Endothelial cell of umbilical vein (primary cell): ENCODE measurements around the gene INPP4B. TPM values are rescaled to one million over a fixed set of nuclear protein-coding genes. Genes with fewer than 3 reads are reported as not detected.

Experiments
- Bru-seq: library from RNA; stranded (reverse); fragments of 400-500 nt; gene quantifications from one replicate; lab custom pipeline; 2021; lab: Mats Ljungman, UMichigan
- BruChase-seq, 2 experiments: library from RNA; stranded (reverse); fragments of 400-500 nt; gene quantifications; one replicate each; lab custom pipeline; 2021; lab: Mats Ljungman, UMichigan
- BruUV-seq: library from RNA; stranded (reverse); fragments of 400-500 nt; replicated peaks from 2 replicates; lab custom pipeline; 2021; lab: Mats Ljungman, UMichigan
- CTCF ChIA-PET: fragments of 300-600, 350-600 bp; sonication (Branson Sonifier 250); formaldehyde crosslinking; loops from one replicate; lab custom pipeline; 2021; ENCODE audit warnings: antibody characterized with exemption, inconsistent platforms; lab: Charles Lee
- POLR2A ChIA-PET: fragments of 300-600, 350-600 bp; sonication (Branson Sonifier 250); formaldehyde crosslinking; loops from one replicate; lab custom pipeline; 2021; ENCODE audit warnings: antibody characterized with exemption, inconsistent platforms; lab: Charles Lee
- DNase-seq: peaks from one replicate; pipeline ENCODE4 v3.0.0-alpha.2; 2011; ENCODE audit warnings: low read depth, low spot score
- FAIRE-seq: peaks from 2 replicates; lab custom pipeline; 2011; peaks lifted over from hg19 to GRCh38; lab: Jason Lieb, UNC
- H2AFZ ChIP-seq: 2 replicates; pipeline ENCODE4 v1.6.0; 2012; ENCODE audit warnings: low read depth, low read length, control low read depth, inconsistent platforms
- H3K27ac ChIP-seq: 2 replicates; pipeline ENCODE4 v1.5.1; 2011; ENCODE audit warnings: low read depth, mild to moderate bottlenecking, control low read depth, low read length, moderate library complexity; ENCODE audit not compliant: insufficient read depth
- H3K27me3 ChIP-seq, 2 experiments: 2 replicates each; pipeline versions ENCODE4 v1.6.0 to v1.6.1; 2011; ENCODE audit warnings: low read length in 2 of 2, mixed read lengths in 1 of 2; ENCODE audit not compliant: control insufficient read depth in 2 of 2, insufficient read depth in 2 of 2
- H3K36me3 ChIP-seq, 2 experiments: 2 replicates in 1 of 2; 3 replicates in 1 of 2; pipeline ENCODE4 v1.5.1; 2011; ENCODE audit warnings: low read length in 2 of 2, mild to moderate bottlenecking in 1 of 2, moderate library complexity in 1 of 2; ENCODE audit not compliant: control insufficient read depth in 2 of 2, insufficient read depth in 2 of 2; ENCODE audit errors: extremely low read depth in 1 of 2
- H3K4me1 ChIP-seq: 3 replicates; pipeline ENCODE4 v1.5.1; 2011; ENCODE audit warnings: mild to moderate bottlenecking, low read length; ENCODE audit not compliant: control insufficient read depth, insufficient read depth; ENCODE audit errors: extremely low read depth
- H3K4me2 ChIP-seq: 2 replicates; pipeline ENCODE4 v1.6.1; 2011; ENCODE audit warnings: low read length, control low read depth, mixed read lengths; ENCODE audit not compliant: insufficient read depth
- H3K4me3 ChIP-seq, 3 experiments: fragments of 200-600 bp in 1 of 3; sonication (generic), shearing (Covaris generic) in 1 of 3; replicated peaks in 1 of 3; 2 replicates each; pipeline ENCODE4 v1.5.1; 2011 to 2016; ENCODE audit warnings: control low read depth in 3 of 3, low read length in 3 of 3, mild to moderate bottlenecking in 2 of 3, inconsistent platforms in 1 of 3, low read depth in 1 of 3, moderate library complexity in 1 of 3; ENCODE audit not compliant: insufficient read depth in 1 of 3
- H3K79me2 ChIP-seq: 2 replicates; pipeline ENCODE4 v1.6.0; 2012; ENCODE audit warnings: low read length, inconsistent platforms; ENCODE audit not compliant: control insufficient read depth, insufficient read depth
- H3K9ac ChIP-seq: replicated peaks from 2 replicates; pipeline ENCODE3; 2011; ENCODE audit warnings: low read length, control low read depth; ENCODE audit not compliant: insufficient read depth; ENCODE audit errors: extremely low read depth
- H3K9me1 ChIP-seq: replicated peaks from 3 replicates; pipeline ENCODE4 v1.6.0; 2011; ENCODE audit warnings: mild to moderate bottlenecking, low read length; ENCODE audit not compliant: control insufficient read depth, insufficient read depth; ENCODE audit errors: extremely low read depth
- H3K9me3 ChIP-seq: replicated peaks from 2 replicates; pipeline ENCODE4 v1.5.1; 2012; ENCODE audit warnings: low read length, inconsistent platforms; ENCODE audit not compliant: control insufficient read depth, insufficient read depth
- H4K20me1 ChIP-seq: replicated peaks from 2 replicates; pipeline ENCODE3; 2011; ENCODE audit warnings: mild to moderate bottlenecking, low read length; ENCODE audit not compliant: control insufficient read depth, insufficient read depth; ENCODE audit errors: extremely low read depth
- EZH2 ChIP-seq: IDR thresholded peaks from 2 replicates; pipeline ENCODE4 v1.6.1; 2012; ENCODE audit warnings: borderline replicate concordance, low read depth, mild to moderate bottlenecking, moderate library complexity, low read length, inconsistent platforms; ENCODE audit not compliant: severe bottlenecking
- FOS ChIP-seq: IDR thresholded peaks from 2 replicates; pipeline ENCODE4 v1.6.1; 2011; ENCODE audit warnings: mild to moderate bottlenecking, low read length, moderate library complexity, borderline replicate concordance; ENCODE audit not compliant: insufficient read depth
- GATA2 ChIP-seq: IDR thresholded peaks from 2 replicates; pipeline ENCODE4 v1.7.0; 2011; ENCODE audit warnings: low read depth, mild to moderate bottlenecking, moderate library complexity, mixed read lengths, low read length; ENCODE audit not compliant: insufficient read length, insufficient read depth
- JUN ChIP-seq: IDR thresholded peaks from 2 replicates; pipeline ENCODE4 v1.6.1; 2011; ENCODE audit warnings: borderline replicate concordance, low read depth; ENCODE audit not compliant: insufficient read length, insufficient read depth
- MYC ChIP-seq: IDR thresholded peaks from one replicate; pipeline ENCODE4 v1.6.1; 2011; ENCODE audit warnings: mild to moderate bottlenecking, low read depth, low read length
- POLR2A ChIP-seq: IDR thresholded peaks from 2 replicates; pipeline ENCODE4 v1.6.1; 2012; ENCODE audit warnings: low read depth, mild to moderate bottlenecking, control low read depth, low read length
- POLR2AphosphoS5 ChIP-seq: IDR thresholded peaks from 2 replicates; pipeline ENCODE4 v1.6.1; 2012; ENCODE audit warnings: low read depth, mild to moderate bottlenecking, control low read depth, low read length, moderate library complexity; ENCODE audit not compliant: insufficient read depth
- dilution Hi-C: fragments of 300-500 bp; cut with MboI; formaldehyde crosslinking; loops from one replicate; pipeline ENCODE4 v1.15.0; 2019; ENCODE audit warnings: low sequenced_read_pairs; ENCODE audit not compliant: extremely low pct_ligation_motif_present
- intact Hi-C: fragments of 100-400 bp; cut with micrococcal nuclease; formaldehyde crosslinking; loops from one replicate; pipeline ENCODE4 v1.10.0; 2022
- long read RNA-seq: library from polyadenylated mRNA; stranded (forward); transcript quantifications from one replicate; pipeline ENCODE4 v2.0.0, GENCODE V29; 2021
- polyA minus RNA-seq, 3 experiments: library from RNA; depleted of rRNA, polyadenylated mRNA; stranded (reverse); fragments of >200 nt; gene quantifications; 1 replicate in 1 of 3; 2 replicates in 2 of 3; pipeline ENCODE4 v1.2.3, GENCODE V29; 2011
- polyA plus RNA-seq, 4 experiments: library from polyadenylated mRNA; depleted of rRNA in 3 of 4; stranded (reverse) in 3 of 4; unstranded in 1 of 4; fragments of >200 nt; gene quantifications; 2 replicates each; pipeline versions ENCODE4 v1.2.1 to v1.2.3, GENCODE V29; 2011 to 2012; ENCODE audit warnings: missing spikeins in 1 of 4
- total RNA-seq: library from RNA; stranded (reverse); gene quantifications from 2 replicates; pipeline ENCODE4 v1.2.3, GENCODE V29; 2021
- TF ChIP-seq, protein P1 (sequence below): IDR thresholded peaks from 2 replicates; pipeline ENCODE4 v1.6.1; 2011; ENCODE audit not compliant: insufficient read depth, insufficient read length
- TF ChIP-seq, protein P2 (sequence below), 2 donors: IDR thresholded peaks; 1 replicate in 1 of 2; 2 replicates in 1 of 2; pipeline ENCODE4 v1.5.1; 2011; ENCODE audit warnings: low read length in 2 of 2, mild to moderate bottlenecking in 2 of 2, moderate library complexity in 2 of 2, control low read depth in 1 of 2, inconsistent platforms in 1 of 2, low read depth in 1 of 2; ENCODE audit not compliant: insufficient read depth in 1 of 2; ENCODE audit errors: extremely low read depth in 1 of 2

INPP4B gene
- 2.8 and 3.1 TPM in 2 replicates for total RNA-seq
- polyA plus RNA-seq: 0.35 and 0.41 TPM in 2 replicates
- polyA plus RNA-seq (2011; cell fraction: cytosol; rRNA removed): 0.71 and 0.96 TPM in 2 replicates
- polyA plus RNA-seq (2011; cell fraction: nucleus; rRNA removed): 1.4 and 2.1 TPM in 2 replicates
- polyA plus RNA-seq (2012): 2.8 and 3.4 TPM in 2 replicates
- 3.5 and 7.1 TPM in 2 replicates for polyA minus RNA-seq
- not detected for polyA minus RNA-seq (2011; cell fraction: cytosol; rRNA and poly(A)+ RNA removed)
- 12.8 and 16.1 TPM in 2 replicates for polyA minus RNA-seq (2011; cell fraction: nucleus; rRNA and poly(A)+ RNA removed)
- Bru-seq, nascent RNA: percentile 43 among the genes with signal in this experiment
- BruChase-seq, experiment 1, labeled RNA remaining after a 6-hour chase: percentile 30 among the genes with signal in this experiment
- BruChase-seq, experiment 2, labeled RNA remaining after a 2-hour chase: percentile 36 among the genes with signal in this experiment
- long read RNA-seq, partial matches to known transcripts: 3 of 4 reads
- long read RNA-seq, other reads (novel, unspliced or antisense): 1 of 4 reads

DNA sequence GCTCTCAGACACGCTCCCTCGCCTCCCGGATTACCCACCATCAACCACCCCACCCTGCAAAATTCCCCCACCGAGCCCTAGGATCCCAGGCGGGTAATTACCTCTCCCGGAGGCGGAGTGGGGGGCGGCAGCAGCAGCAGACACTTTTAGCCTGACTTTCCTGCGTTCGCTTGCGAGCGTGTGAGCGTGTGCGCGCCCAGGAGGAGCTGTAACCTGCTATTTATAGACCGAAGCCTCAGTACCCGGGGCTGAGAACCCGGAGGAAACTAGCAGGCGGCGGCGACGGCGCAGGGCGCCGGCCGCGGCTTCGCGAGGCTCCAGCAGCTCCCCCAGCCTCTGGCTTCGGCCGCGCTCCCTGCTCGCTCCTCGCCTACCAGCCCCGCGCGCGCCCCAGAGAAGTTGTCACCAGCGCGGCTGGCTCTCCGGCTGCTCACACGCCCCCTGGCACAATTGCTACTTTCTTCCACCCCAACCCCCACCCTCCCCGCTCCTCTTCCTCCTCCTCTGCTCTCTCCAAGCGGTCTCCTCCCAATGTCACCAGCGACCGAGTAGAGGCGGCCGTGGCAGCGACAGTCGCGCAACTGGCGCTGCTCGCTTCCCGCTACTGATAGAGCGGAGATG, at the start of gene INPP4B:
Gene INPP4B, minus strand, starts transcription at position 194 of the 621 bp plus-strand sequence.
- peak; percentile 42 for DNase-seq
- TF ChIP-seq EZH2 (no peak), POLR2AphosphoS5 (no peak), JUN (no peak), MYC (no peak), GATA2 (no peak), FOS (no peak), POLR2A (no peak)
- TF ChIP-seq, protein P1, sequence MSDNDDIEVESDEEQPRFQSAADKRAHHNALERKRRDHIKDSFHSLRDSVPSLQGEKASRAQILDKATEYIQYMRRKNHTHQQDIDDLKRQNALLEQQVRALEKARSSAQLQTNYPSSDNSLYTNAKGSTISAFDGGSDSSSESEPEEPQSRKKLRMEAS: no peak
- TF ChIP-seq, protein P2, sequence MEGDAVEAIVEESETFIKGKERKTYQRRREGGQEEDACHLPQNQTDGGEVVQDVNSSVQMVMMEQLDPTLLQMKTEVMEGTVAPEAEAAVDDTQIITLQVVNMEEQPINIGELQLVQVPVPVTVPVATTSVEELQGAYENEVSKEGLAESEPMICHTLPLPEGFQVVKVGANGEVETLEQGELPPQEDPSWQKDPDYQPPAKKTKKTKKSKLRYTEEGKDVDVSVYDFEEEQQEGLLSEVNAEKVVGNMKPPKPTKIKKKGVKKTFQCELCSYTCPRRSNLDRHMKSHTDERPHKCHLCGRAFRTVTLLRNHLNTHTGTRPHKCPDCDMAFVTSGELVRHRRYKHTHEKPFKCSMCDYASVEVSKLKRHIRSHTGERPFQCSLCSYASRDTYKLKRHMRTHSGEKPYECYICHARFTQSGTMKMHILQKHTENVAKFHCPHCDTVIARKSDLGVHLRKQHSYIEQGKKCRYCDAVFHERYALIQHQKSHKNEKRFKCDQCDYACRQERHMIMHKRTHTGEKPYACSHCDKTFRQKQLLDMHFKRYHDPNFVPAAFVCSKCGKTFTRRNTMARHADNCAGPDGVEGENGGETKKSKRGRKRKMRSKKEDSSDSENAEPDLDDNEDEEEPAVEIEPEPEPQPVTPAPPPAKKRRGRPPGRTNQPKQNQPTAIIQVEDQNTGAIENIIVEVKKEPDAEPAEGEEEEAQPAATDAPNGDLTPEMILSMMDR (IDR thresholded peaks at IDR 0.05; ENCODE audit: extremely low read depth in 1 of 2, insufficient read depth in 1 of 2, low read depth in 1 of 2, low read length in 2 of 2): no peak
- peak within 1 kb of the TSS; percentile 89 for H2AFZ ChIP-seq
- no peaks in the 10 kb centered on the region for H3K36me3 ChIP-seq
- peak within 1 kb of the TSS; percentile 42 to 68 (median 61) for H3K4me3 ChIP-seq
- H3K9ac ChIP-seq: peak within 1 kb of the TSS; percentile 35
- no TSS peak for BruUV-seq
- peak within 1 kb of the TSS; percentile 89 for H3K4me2 ChIP-seq
- ChIA-PET CTCF (interaction anchor here (1.3 to 1.6 kb wide), 3 partner anchors 20 to 1539 kb away, joined by 3 to 5 read pairs (median 3); no protein-coding TSS in a partner anchor), POLR2A (no interaction called here)
- H3K79me2 ChIP-seq: no peaks in the 10 kb centered on the region
- intact Hi-C loops (loop anchor here (2.0 to 10.0 kb wide), 5 partner anchors 339 to 1539 kb away; partner anchors contain the start of gene USP38), dilution Hi-C loops (no loop called here)
- H3K27ac ChIP-seq: no peak within 1 kb of the TSS
- no peaks in the 10 kb centered on the region for H3K9me3 ChIP-seq
- H3K4me1 ChIP-seq: no peaks in the 10 kb centered on the region
- FAIRE-seq: peak; percentile 52
- H3K27me3 ChIP-seq: peaks cover 14 to 21% of the 10 kb centered on the region in 2 experiments
- no peaks in the 10 kb centered on the region for H3K9me1 ChIP-seq
- no peaks in the 10 kb centered on the region for H4K20me1 ChIP-seq
